K562 (cell line): ENCODE results near the gene DENND2A. TPM values are rescaled to one million over a fixed set of nuclear protein-coding genes. Genes with fewer than 3 reads are reported as not detected.

Experiments used
- AFF4 ChIP-seq: sonication (generic); formaldehyde crosslinking; IDR thresholded peaks from 2 replicates; pipeline ENCODE4 v1.8.0; 2023; ENCODE audit warnings: mild to moderate bottlenecking, missing genetic modification reagents
- ELF4 ChIP-seq: fragments of 450-650 bp; formaldehyde crosslinking; IDR thresholded peaks from 2 replicates; pipeline ENCODE4 v1.4.0; 2022; ENCODE audit warnings: missing genetic modification characterization
- KLF10 ChIP-seq: fragments of 250-450 bp; sonication (Bioruptor Pico); IDR thresholded peaks from 2 replicates; pipeline ENCODE4 v1.6.1; 2021; ENCODE audit warnings: matching md5 sums
- KLF13 ChIP-seq: fragments of 450-650 bp; IDR thresholded peaks from 2 replicates; pipeline ENCODE4 v1.6.1; 2016; ENCODE audit warnings: missing genetic modification characterization, low read depth, mild to moderate bottlenecking, missing compliant biosample characterization, moderate library complexity, borderline replicate concordance
- MCM7 ChIP-seq, 2 experiments: fragments of 450-650 bp; IDR thresholded peaks; 2 replicates each; pipeline ENCODE4 v1.6.1; 2016 to 2018
- MTA1 ChIP-seq: fragments of 450-650 bp; IDR thresholded peaks from 2 replicates; pipeline ENCODE4 v1.6.1; 2017; ENCODE audit warnings: borderline replicate concordance
- NFXL1 ChIP-seq: fragments of 450-650 bp; formaldehyde crosslinking; IDR thresholded peaks from 2 replicates; pipeline ENCODE4 v1.4.0; 2021; ENCODE audit warnings: mild to moderate bottlenecking
- NRF1 ChIP-seq, 2 experiments: fragments of 450-650 bp; IDR thresholded peaks in 1 of 2; conservative IDR thresholded peaks in 1 of 2; 2 replicates each; pipeline ENCODE4 v1.6.1; 2014; ENCODE audit warnings: mild to moderate bottlenecking in 2 of 2
- PHF8 ChIP-seq: fragments of 200-600 bp; sonication (generic); IDR thresholded peaks from 2 replicates; pipeline ENCODE4 v1.6.1; 2012; ENCODE audit warnings: mixed run types, mild to moderate bottlenecking, inconsistent platforms, low read length, moderate library complexity, borderline replicate concordance
- RBFOX2 ChIP-seq: fragments of 200-400 bp; formaldehyde crosslinking; IDR thresholded peaks from 2 replicates; pipeline ENCODE4 v1.6.1; 2017; ENCODE audit warnings: low read depth, mild to moderate bottlenecking, low read length, moderate library complexity
- SIN3B ChIP-seq: fragments of 450-650 bp; IDR thresholded peaks from 2 replicates; pipeline ENCODE4 v1.6.1; 2017; ENCODE audit warnings: low read depth, mild to moderate bottlenecking, moderate library complexity
- SUPT5H ChIP-seq: fragments of 450-650 bp; IDR thresholded peaks from 2 replicates; pipeline ENCODE4 v1.6.1; 2016
- TAF15 ChIP-seq: fragments of 200-400 bp; formaldehyde crosslinking; IDR thresholded peaks from 2 replicates; pipeline ENCODE4 v1.6.1; 2017; ENCODE audit warnings: mild to moderate bottlenecking, low read depth, low read length, moderate library complexity
- TEAD2 ChIP-seq: fragments of 450-650 bp; IDR thresholded peaks from 2 replicates; pipeline ENCODE4 v1.6.1; 2016; ENCODE audit warnings: missing genetic modification characterization, control low read depth, missing compliant biosample characterization
- ZNF431 ChIP-seq: sonication (generic); formaldehyde crosslinking; IDR thresholded peaks from 2 replicates; pipeline ENCODE4 v1.8.0; 2022; ENCODE audit warnings: mild to moderate bottlenecking, missing genetic modification reagents
- ZNF436 ChIP-seq: fragments of 250-450, 450-650 bp; sonication (Bioruptor Pico); formaldehyde crosslinking; IDR thresholded peaks from 2 replicates; pipeline ENCODE4 v1.7.0; 2020; ENCODE audit warnings: mild to moderate bottlenecking
- ZSCAN32 ChIP-seq: fragments of 450-650 bp; formaldehyde crosslinking; IDR thresholded peaks from 2 replicates; pipeline ENCODE4 v1.4.0; 2020; ENCODE audit warnings: mild to moderate bottlenecking, moderate library complexity
- polyA plus RNA-seq, 8 experiments: library from polyadenylated mRNA; depleted of rRNA in 4 of 8; stranded (reverse) in 5 of 8; unstranded in 3 of 8; fragments of >200 nt; fragmentation: Nextera tagmentation in 2 of 8; fragmentation: Illumina TruSeq in 1 of 8; extraction: Ambion mirVana in 2 of 8; extraction: Trizol in 1 of 8; gene quantifications; 2 replicates each; pipeline versions ENCODE4 v1.2.1 to v1.2.3, GENCODE V29; 2011 to 2014; ENCODE audit warnings: inconsistent platforms in 1 of 8, missing spikeins in 1 of 8
- total RNA-seq, 7 experiments: library from RNA; depleted of rRNA in 6 of 7; stranded (reverse); fragments of >200 nt in 6 of 7; fragmentation: Illumina TruSeq in 2 of 7; extraction: Trizol in 2 of 7; gene quantifications; 2 replicates each; pipeline versions ENCODE4 v1.2.1 to v1.2.3, GENCODE V29; 2011 to 2021; ENCODE audit warnings: low replicate concordance in 1 of 7
- TF ChIP-seq, protein P1 (sequence below): fragments of 250-450 bp; sonication (Bioruptor Pico); IDR thresholded peaks from 2 replicates; pipeline ENCODE4 v1.8.0; 2022; ENCODE audit warnings: moderate library complexity, mild to moderate bottlenecking, inconsistent platforms

DENND2A gene
- total and polyA plus RNA-seq, 9 of the 15 experiments (the other 6 are each of a cell fraction or from before 2014, with no cell fraction given) = not detected

- TF ChIP-seq NRF1 (conservative IDR thresholded peaks at IDR 0.05 in 1 of 2, IDR thresholded peaks at IDR 0.05 in 1 of 2) (peak; percentile 54 to 61), ELF4 (CRISPR knock-in tag) (no peak), NFXL1 (CRISPR knock-in tag) (no peak), MCM7 (IDR thresholded peaks at IDR 0.05) (no peak), SIN3B (peak; percentile 50), SUPT5H (no peak; the same call in 1 of the 2 replicates), TEAD2 (tag) (no peak), PHF8 (peak; percentile 75; the same call in 1 of the 2 replicates), RBFOX2 (peak; percentile 81), AFF4 (CRISPR knock-in tag) (peak; percentile 77; the same call in 1 of the 2 replicates), KLF10 (CRISPR knock-in tag) (no peak), ZNF431 (CRISPR knock-in tag) (no peak), ZSCAN32 (CRISPR knock-in tag) (no peak), ZNF436 (CRISPR knock-in tag) (no peak), KLF13 (tag) (no peak; the same call in 1 of the 2 replicates), MTA1 (no peak), TAF15 (no peak)
- TF ChIP-seq, protein P1, sequence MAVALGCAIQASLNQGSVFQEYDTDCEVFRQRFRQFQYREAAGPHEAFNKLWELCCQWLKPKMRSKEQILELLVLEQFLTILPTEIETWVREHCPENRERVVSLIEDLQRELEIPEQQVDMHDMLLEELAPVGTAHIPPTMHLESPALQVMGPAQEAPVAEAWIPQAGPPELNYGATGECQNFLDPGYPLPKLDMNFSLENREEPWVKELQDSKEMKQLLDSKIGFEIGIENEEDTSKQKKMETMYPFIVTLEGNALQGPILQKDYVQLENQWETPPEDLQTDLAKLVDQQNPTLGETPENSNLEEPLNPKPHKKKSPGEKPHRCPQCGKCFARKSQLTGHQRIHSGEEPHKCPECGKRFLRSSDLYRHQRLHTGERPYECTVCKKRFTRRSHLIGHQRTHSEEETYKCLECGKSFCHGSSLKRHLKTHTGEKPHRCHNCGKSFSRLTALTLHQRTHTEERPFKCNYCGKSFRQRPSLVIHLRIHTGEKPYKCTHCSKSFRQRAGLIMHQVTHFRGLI = no peak
Measured at GRCh38 chr7:140673063-140673773, 32.6 kb upstream of the DENND2A start (continued).
